HepG2 (cell line): Measurements from ENCODE around the gene TBXAS1. TPM values are rescaled to one million over a fixed set of nuclear protein-coding genes. Genes with fewer than 3 reads are reported as not detected.
A peak's percentile ranks its signal among the peaks of the same experiment; 100 is the strongest.

ENCODE experiments used
- BHLHE40 ChIP-seq: IDR thresholded peaks from 2 replicates; pipeline ENCODE4 v1.6.1; 2011; ENCODE audit warnings: low read length, improper control_type of control experiment
- DR1 ChIP-seq: sonication (generic); formaldehyde crosslinking; IDR thresholded peaks from 2 replicates; pipeline ENCODE4 v1.8.0; 2021; ENCODE audit warnings: mild to moderate bottlenecking, missing genetic modification reagents, inconsistent platforms
- FOXP1 ChIP-seq, 2 experiments: fragments of 450-650 bp in 1 of 2; IDR thresholded peaks; 2 replicates each; pipeline ENCODE4 v1.6.1; 2017 to 2018; ENCODE audit warnings: antibody characterized with exemption in 1 of 2
- LRRFIP1 ChIP-seq: sonication (generic); formaldehyde crosslinking; conservative IDR thresholded peaks from 2 replicates; pipeline ENCODE4 v1.4.0; 2020; ENCODE audit warnings: missing genetic modification reagents
- MNT ChIP-seq: fragments of 450-650 bp; IDR thresholded peaks from 2 replicates; pipeline ENCODE4 v1.6.1; 2016
- MXD4 ChIP-seq: IDR thresholded peaks from 2 replicates; pipeline ENCODE4 v1.6.1; 2016; ENCODE audit warnings: mild to moderate bottlenecking, missing biosample characterization, missing genetic modification reagents
- NCOR1 ChIP-seq: fragments of 200-600 bp; sonication (generic); IDR thresholded peaks from 2 replicates; pipeline ENCODE4 v1.7.0; 2017; ENCODE audit warnings: antibody characterized with exemption, low read length, borderline replicate concordance
- PAWR ChIP-seq: sonication (generic); formaldehyde crosslinking; IDR thresholded peaks from 2 replicates; pipeline ENCODE4 v1.4.0; 2020; ENCODE audit warnings: missing genetic modification reagents, mild to moderate bottlenecking, borderline replicate concordance
- TEAD3 ChIP-seq: optimal IDR thresholded peaks from 2 replicates; pipeline ENCODE3; 2016; ENCODE audit warnings: borderline replicate concordance
- TRIM22 ChIP-seq: fragments of 450-650 bp; IDR thresholded peaks from 2 replicates; pipeline ENCODE4 v1.6.1; 2017
- ZFX ChIP-seq: sonication (generic); formaldehyde crosslinking; IDR thresholded peaks from 2 replicates; pipeline ENCODE4 v1.4.0; 2020; ENCODE audit warnings: mild to moderate bottlenecking, low read depth, missing genetic modification reagents, moderate library complexity
- ZNF264 ChIP-seq: sonication (generic); formaldehyde crosslinking; IDR thresholded peaks from 2 replicates; pipeline ENCODE4 v1.4.0; 2020; ENCODE audit warnings: missing genetic modification reagents
- ZNF318 ChIP-seq: sonication (generic); formaldehyde crosslinking; IDR thresholded peaks from 2 replicates; pipeline ENCODE4 v1.4.0; 2020; ENCODE audit warnings: mild to moderate bottlenecking, missing genetic modification reagents
- ZSCAN12 ChIP-seq: sonication (generic); formaldehyde crosslinking; IDR thresholded peaks from 2 replicates; pipeline ENCODE4 v1.9.0; 2021; ENCODE audit warnings: mild to moderate bottlenecking, missing genetic modification reagents
- ZSCAN9 ChIP-seq: IDR thresholded peaks from 2 replicates; pipeline ENCODE4 v1.6.1; 2016; ENCODE audit warnings: borderline replicate concordance
- polyA plus RNA-seq, 8 experiments: library from polyadenylated mRNA; depleted of rRNA in 3 of 8; stranded (reverse) in 7 of 8; unstranded in 1 of 8; fragments of >200 nt; fragmentation: Illumina TruSeq in 4 of 8; extraction: Trizol in 4 of 8; gene quantifications; 2 replicates each; pipeline versions ENCODE4 v1.2.1 to v1.2.3, GENCODE V29; 2011 to 2016; ENCODE audit warnings: low read depth in 4 of 8, missing spikeins in 1 of 8, mixed read lengths in 1 of 8; ENCODE audit not compliant: insufficient read depth in 1 of 8
- total RNA-seq, 5 experiments: library from RNA; depleted of rRNA; stranded (reverse); fragments of >200 nt; fragmentation: Illumina TruSeq; extraction: Trizol; gene quantifications; 2 replicates each; pipeline ENCODE4 v1.2.3, GENCODE V29; 2016; ENCODE audit warnings: low read depth in 1 of 5

The TBXAS1 gene
- total and polyA plus RNA-seq, 2 of the 13 experiments (the other 11 are each of a cell fraction or from before 2014, with no cell fraction given) = 4.0 to 4.9 TPM

- TF ChIP-seq BHLHE40 = peak; percentile 66; the same call in 1 of the 2 replicates
- TF ChIP-seq ZSCAN9 (CRISPR knock-in tag) = no peak
- TF ChIP-seq ZFX (CRISPR knock-in tag) = no peak
- no peak for TF ChIP-seq TRIM22
- TF ChIP-seq FOXP1 (IDR thresholded peaks at IDR 0.05) = no peak
- TF ChIP-seq FOXP1 (CRISPR knock-in tag; IDR thresholded peaks at IDR 0.05) = peak; percentile 23; the same call in 1 of the 2 replicates
- TF ChIP-seq ZSCAN12 = no peak
- no peak for TF ChIP-seq DR1
- no peak for TF ChIP-seq ZNF264 (CRISPR knock-in tag)
- TF ChIP-seq NCOR1 = no peak
- TF ChIP-seq TEAD3 (CRISPR knock-in tag) = no peak
- TF ChIP-seq MXD4 = no peak
- TF ChIP-seq PAWR (CRISPR knock-in tag) = no peak
- no peak for TF ChIP-seq MNT
- no peak for TF ChIP-seq ZNF318 (CRISPR knock-in tag)
- no peak for TF ChIP-seq LRRFIP1
These were observed 119.7 kb downstream of the TBXAS1 start (continued) for GRCh38 chr7:139948587-139949335.
